HEK293 (cell line): ENCODE measurements around the gene TGFB2.
A peak's percentile ranks its signal among the peaks of the same experiment; 100 is the strongest.

Source experiments
- CTCF ChIA-PET: fragments of 350-600 bp; formaldehyde crosslinking; extraction: SDS; loops from one replicate; lab custom pipeline; 2021; ENCODE audit warnings: antibody characterized with exemption; lab: Yijun Ruan, JAX
- POLR2A ChIA-PET: fragments of 300-600 bp; formaldehyde crosslinking; extraction: SDS; loops from one replicate; lab custom pipeline; 2020; ENCODE audit warnings: antibody characterized with exemption, inconsistent platforms; lab: Yijun Ruan, JAX
- H3K27ac ChIP-seq: fragments of 200-500 bp; sonication (Bioruptor generic); 2 replicates; pipeline ENCODE4 v1.5.1; 2014; ENCODE audit warnings: low read depth, low read length, control low read depth, inconsistent platforms; ENCODE audit errors: extremely low read depth
- H3K36me3 ChIP-seq, 2 experiments: fragments of 200-500 bp in 1 of 2; sonication (Bioruptor generic) in 1 of 2; 1 replicate in 1 of 2; 2 replicates in 1 of 2; pipeline ENCODE4 v1.5.1; 2014 to 2017; ENCODE audit warnings: inconsistent platforms in 2 of 2, low read length in 2 of 2; ENCODE audit not compliant: control insufficient read depth in 2 of 2, insufficient read depth in 1 of 2
- H3K4me1 ChIP-seq: fragments of 200-500 bp; sonication (Bioruptor generic); 2 replicates; pipeline ENCODE4 v1.5.1; 2014; ENCODE audit warnings: mild to moderate bottlenecking, low read length, inconsistent platforms; ENCODE audit not compliant: control insufficient read depth, insufficient read depth
- H3K4me3 ChIP-seq: 2 replicates; pipeline ENCODE4 v1.5.1; 2011; ENCODE audit warnings: low read depth, mild to moderate bottlenecking, control low read depth, low read length, moderate library complexity
- H3K9me3 ChIP-seq: fragments of 200-500 bp; sonication (Bioruptor generic); 2 replicates; pipeline ENCODE4 v1.5.1; 2014; ENCODE audit warnings: low read depth, low read length, inconsistent platforms; ENCODE audit not compliant: control insufficient read depth, insufficient read depth
- AEBP2 ChIP-seq: fragments of 450-650 bp; formaldehyde crosslinking; IDR thresholded peaks from 2 replicates; pipeline ENCODE4 v1.5.1; 2016; ENCODE audit warnings: missing biosample characterization, missing genetic modification characterization, borderline replicate concordance
- GLI4 ChIP-seq: fragments of 450-650 bp; formaldehyde crosslinking; IDR thresholded peaks from 2 replicates; pipeline ENCODE4 v1.5.1; 2016; ENCODE audit warnings: missing biosample characterization, missing genetic modification characterization
- KLF8 ChIP-seq: fragments of 450-650 bp; formaldehyde crosslinking; IDR thresholded peaks from 2 replicates; pipeline ENCODE4 v1.5.1; 2016; ENCODE audit warnings: missing biosample characterization, missing genetic modification characterization
- OSR2 ChIP-seq: fragments of 450-650 bp; formaldehyde crosslinking; IDR thresholded peaks from 2 replicates; pipeline ENCODE4 v1.5.1; 2016; ENCODE audit warnings: missing biosample characterization, missing genetic modification characterization
- PBX3 ChIP-seq: sonication (generic); formaldehyde crosslinking; IDR thresholded peaks from 2 replicates; pipeline ENCODE4 v1.8.1; 2022; ENCODE audit warnings: mild to moderate bottlenecking, moderate library complexity, missing genetic modification reagents
- PRDM2 ChIP-seq: fragments of 450-650 bp; formaldehyde crosslinking; IDR thresholded peaks from 2 replicates; pipeline ENCODE4 v1.5.1; 2016; ENCODE audit warnings: missing biosample characterization, missing genetic modification characterization, borderline replicate concordance
- TSHZ1 ChIP-seq: fragments of 450-650 bp; formaldehyde crosslinking; IDR thresholded peaks from 2 replicates; pipeline ENCODE4 v1.5.1; 2016; ENCODE audit warnings: missing biosample characterization, missing genetic modification characterization, borderline replicate concordance
- YY1 ChIP-seq: fragments of 450-650 bp; formaldehyde crosslinking; IDR thresholded peaks from 2 replicates; pipeline ENCODE4 v1.5.1; 2018; ENCODE audit warnings: missing biosample characterization, missing genetic modification characterization
- ZBTB8A ChIP-seq: fragments of 450-650 bp; formaldehyde crosslinking; IDR thresholded peaks from 2 replicates; pipeline ENCODE4 v1.5.1; 2016; ENCODE audit warnings: missing biosample characterization, missing genetic modification characterization
- ZFP69B ChIP-seq: fragments of 450-650 bp; formaldehyde crosslinking; IDR thresholded peaks from 2 replicates; pipeline ENCODE4 v1.5.1; 2016; ENCODE audit warnings: missing biosample characterization, missing genetic modification characterization
- ZNF133 ChIP-seq: fragments of 450-650 bp; formaldehyde crosslinking; IDR thresholded peaks from 2 replicates; pipeline ENCODE4 v1.5.1; 2016; ENCODE audit warnings: missing biosample characterization, missing genetic modification characterization
- ZNF174 ChIP-seq: fragments of 450-650 bp; formaldehyde crosslinking; IDR thresholded peaks from 2 replicates; pipeline ENCODE4 v1.5.0; 2017; ENCODE audit warnings: missing biosample characterization, mild to moderate bottlenecking, missing genetic modification characterization
- ZNF221 ChIP-seq: fragments of 450-650 bp; formaldehyde crosslinking; IDR thresholded peaks from 2 replicates; pipeline ENCODE4 v1.5.1; 2017; ENCODE audit warnings: missing biosample characterization, missing genetic modification characterization, borderline replicate concordance
- ZNF311 ChIP-seq: fragments of 450-650 bp; formaldehyde crosslinking; IDR thresholded peaks from 2 replicates; pipeline ENCODE4 v1.5.1; 2017; ENCODE audit warnings: missing biosample characterization, missing genetic modification characterization, borderline replicate concordance
- ZNF335 ChIP-seq: fragments of 450-650 bp; formaldehyde crosslinking; conservative IDR thresholded peaks from 2 replicates; pipeline ENCODE4 v1.5.1; 2016; ENCODE audit warnings: missing biosample characterization, missing genetic modification characterization
- ZNF416 ChIP-seq: fragments of 450-650 bp; formaldehyde crosslinking; IDR thresholded peaks from 2 replicates; pipeline ENCODE4 v1.5.1; 2016; ENCODE audit warnings: missing biosample characterization, missing genetic modification characterization
- ZNF544 ChIP-seq: fragments of 450-650 bp; formaldehyde crosslinking; IDR thresholded peaks from 2 replicates; pipeline ENCODE4 v1.5.0; 2017; ENCODE audit warnings: missing biosample characterization, missing genetic modification characterization
- ZNF571 ChIP-seq: fragments of 450-650 bp; formaldehyde crosslinking; IDR thresholded peaks from 2 replicates; pipeline ENCODE4 v1.5.0; 2017; ENCODE audit warnings: missing biosample characterization, missing genetic modification characterization
- ZNF692 ChIP-seq: fragments of 450-650 bp; formaldehyde crosslinking; IDR thresholded peaks from 2 replicates; pipeline ENCODE4 v1.5.1; 2016; ENCODE audit warnings: missing biosample characterization, missing genetic modification characterization
- ZSCAN5A ChIP-seq: fragments of 450-650 bp; formaldehyde crosslinking; IDR thresholded peaks from 2 replicates; pipeline ENCODE4 v1.5.1; 2016; ENCODE audit warnings: missing biosample characterization, missing genetic modification characterization

TGFB2 gene

GRCh38 chr1:218347723-218348627, 2.8 kb downstream of the TGFB2 start (continued):
- TF ChIP-seq TSHZ1 (tag by site-specific recombination) (no peak), ZNF335 (tag by site-specific recombination) (peak; percentile 27; the same call in 1 of the 2 replicates), ZNF311 (tag by site-specific recombination) (no peak), OSR2 (tag by site-specific recombination) (peak; percentile 77)
- TF ChIP-seq, all 188 proteins: peak for 20

- no peaks in the 10 kb centered on the region for H3K9me3 ChIP-seq
- no peaks in the 10 kb centered on the region for H3K36me3 ChIP-seq
- no peak overlapping the region for H3K27ac ChIP-seq
- ChIA-PET CTCF (interaction anchor here (0.8 to 1.2 kb wide), 4 partner anchors 10 to 1312 kb away, joined by 3 to 4 read pairs (median 3); no protein-coding TSS in a partner anchor), POLR2A (no interaction called here)
- H3K4me3 ChIP-seq: no peak overlapping the region
- peaks cover 3% of the 10 kb centered on the region for H3K4me1 ChIP-seq
- TF ChIP-seq ZNF544: no peak
- no peak for TF ChIP-seq ZNF416
- no peak for TF ChIP-seq ZNF692
- TF ChIP-seq KLF8 (tag by site-specific recombination): no peak
- TF ChIP-seq ZNF221 (tag by site-specific recombination): no peak
- no peak for TF ChIP-seq ZNF571 (tag by site-specific recombination)
- TF ChIP-seq GLI4 (tag by site-specific recombination): no peak
- no peak for TF ChIP-seq YY1 (tag by site-specific recombination)
- TF ChIP-seq AEBP2: no peak
- no peak for TF ChIP-seq ZSCAN5A (tag by site-specific recombination)
- TF ChIP-seq PBX3 (CRISPR knock-in tag): no peak
- no peak for TF ChIP-seq ZNF174
- TF ChIP-seq PRDM2: no peak
- no peak for TF ChIP-seq ZFP69B (tag by site-specific recombination)
- TF ChIP-seq ZNF133: no peak
- TF ChIP-seq ZBTB8A: no peak
Measured at GRCh38 chr1:218348628-218349071, 3.5 kb downstream of the TGFB2 start.
